NCI-H146 treated with DMSO at 0.1 percent for 48 hours (cell line): ENCODE measurements around the gene RPUSD1.

Source experiments
- DNase-seq: peaks from one replicate; lab custom pipeline; 2025; ENCODE audit not compliant: unreplicated experiment; lab: John Stamatoyannopoulos, UW

The RPUSD1 gene

GRCh38 chr16:799948-800833, 12.0 kb upstream of the RPUSD1 start, which contains the start of gene GNG13:
GNG13 (minus strand) TSS chr16:800734; CDS start chr16:799077, 1,657 bp downstream.
- DNase-seq = peak; percentile 35

- DNase-seq = no peak
Measured at GRCh38 chr16:799111-799947, 11.1 kb upstream of the RPUSD1 start.

- DNase-seq = no peak
Measured at GRCh38 chr16:798666-799065, 10.5 kb upstream of the RPUSD1 start.

- DNase-seq = no peak
Measured at GRCh38 chr16:797686-798085, 9.5 kb upstream of the RPUSD1 start.

GRCh38 chr16:797120-797420, 8.9 kb upstream of the RPUSD1 start:
- DNase-seq = no peak

GRCh38 chr16:796296-797119, 8.3 kb upstream of the RPUSD1 start:
- DNase-seq = no peak

- no peak for DNase-seq
Measured at GRCh38 chr16:795580-796229, 7.5 kb upstream of the RPUSD1 start.

GRCh38 chr16:794853-795466, 6.8 kb upstream of the RPUSD1 start:
- no peak for DNase-seq

- DNase-seq = no peak
Measured at GRCh38 chr16:794091-794822, 6.1 kb upstream of the RPUSD1 start.

GRCh38 chr16:793414-793813, 5.2 kb upstream of the RPUSD1 start:
- DNase-seq = no peak

GRCh38 chr16:792221-792995, 4.2 kb upstream of the RPUSD1 start:
- no peak for DNase-seq

GRCh38 chr16:791131-791530, 3.0 kb upstream of the RPUSD1 start:
- DNase-seq = no peak

- no peak for DNase-seq
Measured at GRCh38 chr16:790086-790485, 1.9 kb upstream of the RPUSD1 start.

GRCh38 chr16:789191-789850, 1.1 kb upstream of the RPUSD1 start:
- no peak for DNase-seq

GRCh38 chr16:788399-789126, 382 bp upstream of the RPUSD1 start, which contains the start of gene CHTF18:
CHTF18 (plus strand) TSS chr16:788620; CDS start chr16:788685, 65 bp downstream.
- DNase-seq = peak; percentile 86

GRCh38 chr16:787321-787966, 737 bp downstream of the RPUSD1 start:
- DNase-seq = no peak
